GM19463 (cell line): ENCODE results near the gene SREBF1.

Source experiments
- ATAC-seq: cut with Tn5 transposase; IDR thresholded peaks from one replicate; pipeline ENCODE4 v1.9.1; 2021; ENCODE audit warnings: mild to moderate bottlenecking, moderate library complexity; ENCODE audit not compliant: unreplicated experiment

SREBF1 gene

DNA sequence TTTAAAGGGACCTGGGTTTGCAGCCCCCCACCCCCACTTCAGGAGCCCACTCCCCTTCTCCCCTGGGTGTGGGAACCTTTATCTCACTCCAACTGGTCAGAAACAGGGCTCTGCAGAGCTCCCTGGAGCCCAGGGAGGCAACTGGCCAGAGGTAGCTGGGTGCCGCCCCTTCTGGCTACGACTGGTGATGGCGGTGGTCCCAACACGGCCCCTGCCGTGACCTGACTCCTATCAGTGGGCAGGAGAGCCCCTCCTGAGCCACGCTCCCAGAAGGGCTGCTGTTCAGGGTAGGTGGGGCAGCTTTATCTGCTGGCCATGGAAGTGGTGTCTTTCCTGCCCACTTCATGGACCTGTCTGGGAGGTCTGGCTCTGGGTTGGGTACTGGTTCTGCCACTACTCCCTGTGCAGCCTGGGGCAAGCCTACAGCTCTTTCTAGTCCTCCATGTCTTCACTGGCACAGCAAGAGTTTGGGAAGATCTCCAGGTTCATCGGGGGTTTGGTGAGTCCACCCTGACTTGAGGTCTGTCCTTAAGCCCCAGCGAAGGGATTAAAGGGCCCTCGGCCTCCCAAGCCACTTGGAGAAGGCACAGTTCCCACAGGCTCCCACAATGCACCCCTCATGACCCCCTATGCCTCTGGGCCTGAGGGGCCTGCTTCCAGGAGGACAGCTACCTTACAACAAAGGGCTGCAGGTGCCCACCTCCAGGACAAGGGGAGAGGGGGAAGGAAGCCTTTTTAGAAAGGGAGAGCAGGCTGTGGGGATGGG is 5.5 kb upstream of the SREBF1 start:
- no peak for ATAC-seq

DNA sequence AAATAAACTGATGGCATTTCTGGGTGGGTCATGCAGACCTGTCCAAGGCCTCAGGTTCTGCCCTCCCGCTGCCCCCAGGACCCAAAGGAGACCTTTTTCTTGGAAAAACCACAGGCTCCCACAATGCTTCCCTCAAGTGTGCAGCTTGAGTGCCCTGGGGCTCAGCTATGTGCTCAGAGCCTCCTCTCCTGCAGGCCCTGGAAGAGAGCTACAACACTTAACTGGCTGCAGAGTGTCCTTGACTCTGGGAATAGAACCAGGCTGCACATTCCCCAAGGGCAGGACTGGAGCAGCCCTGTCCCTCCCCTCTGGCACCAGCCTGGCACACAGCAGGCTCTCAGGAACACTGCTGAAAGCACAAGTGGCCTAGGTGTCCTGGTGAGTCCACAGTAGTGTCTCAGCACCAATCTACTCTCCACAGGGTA is 4.8 kb upstream of the SREBF1 start:
- no peak for ATAC-seq

DNA sequence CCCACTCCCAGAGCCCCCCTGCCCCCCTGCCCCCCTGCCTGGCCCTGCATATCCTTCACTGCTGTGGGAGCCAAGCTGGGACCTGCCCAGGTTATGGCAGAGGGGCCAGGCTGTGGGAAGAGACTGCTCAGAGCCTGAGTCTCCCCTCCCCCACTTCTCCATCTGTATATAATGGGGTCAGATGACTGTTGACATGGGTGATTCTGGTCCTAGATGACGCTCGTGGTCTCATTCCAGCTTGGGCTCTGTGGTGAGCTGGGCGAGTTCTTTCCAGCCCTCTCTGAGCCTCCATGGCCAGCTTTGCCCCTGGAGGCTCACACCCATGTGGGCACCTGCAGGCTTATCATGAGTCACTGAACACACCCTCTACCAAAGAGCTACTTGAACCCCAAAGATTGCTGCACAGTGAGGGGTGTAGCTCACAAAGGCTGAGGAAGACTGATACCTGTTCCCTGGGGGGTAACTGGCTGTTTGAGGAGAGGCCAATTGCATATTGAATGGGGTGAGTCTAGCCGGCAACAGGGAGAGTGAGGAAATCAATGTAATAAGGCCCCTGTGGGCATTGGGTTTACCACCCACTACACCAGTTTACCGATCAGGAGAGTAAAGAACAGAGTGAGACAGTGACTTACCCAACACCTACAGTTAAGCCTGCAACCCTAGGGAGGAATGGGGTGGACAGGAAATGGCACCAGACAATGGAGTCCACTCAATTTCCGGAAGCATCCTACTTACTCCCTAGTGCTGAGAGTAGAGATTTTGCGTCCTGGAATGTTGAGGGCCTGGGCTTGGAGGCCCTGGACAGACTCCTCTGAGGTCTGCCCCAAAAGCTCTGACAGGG is 4.2 kb upstream of the SREBF1 start:
- ATAC-seq, result no peak

DNA sequence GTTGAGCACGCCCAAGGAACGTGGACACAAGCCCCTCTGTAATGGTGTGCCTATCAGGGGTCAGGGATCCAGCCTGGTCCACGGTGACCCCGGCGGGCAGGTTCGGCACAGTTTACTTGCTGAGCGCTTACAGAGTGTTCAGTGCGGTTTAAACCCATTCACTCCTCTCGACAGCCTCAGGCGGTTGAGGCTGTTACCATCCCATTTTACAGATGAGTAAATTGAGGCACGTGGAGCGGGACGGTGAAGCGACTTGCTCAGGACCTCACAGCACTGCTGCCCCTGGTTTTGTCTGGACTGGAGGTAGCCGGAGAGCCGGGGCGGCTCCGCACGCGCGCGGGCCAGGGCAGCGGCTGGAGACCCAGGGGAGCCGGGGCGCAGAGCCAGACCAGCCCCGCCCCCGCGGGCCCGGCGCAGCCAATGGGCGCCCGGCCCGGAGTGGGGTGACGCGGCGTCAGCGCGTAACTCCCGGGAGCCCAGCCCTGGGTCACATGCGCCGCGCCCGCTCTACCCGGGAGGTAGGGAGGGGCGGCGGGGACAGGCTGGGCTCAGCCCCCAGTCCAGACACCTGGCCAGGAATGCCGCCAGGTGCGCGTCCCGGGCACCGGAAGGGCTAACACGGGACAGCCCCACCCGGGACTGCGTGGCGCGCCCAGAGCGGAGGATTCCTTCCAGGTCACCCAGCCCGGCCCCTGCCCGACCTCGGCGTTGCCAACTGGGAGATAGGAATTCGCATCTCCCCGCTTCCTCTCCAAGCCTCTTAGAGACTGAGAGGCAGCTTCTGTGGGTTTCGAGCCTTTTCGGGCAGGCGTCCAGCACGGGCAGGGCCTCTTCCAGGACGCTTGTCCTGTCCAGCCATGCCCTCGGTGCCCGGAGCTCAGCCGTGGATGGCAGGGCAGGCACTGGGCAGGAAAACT is 3.3 kb upstream of the SREBF1 start:
- ATAC-seq, result peak; percentile 74

DNA sequence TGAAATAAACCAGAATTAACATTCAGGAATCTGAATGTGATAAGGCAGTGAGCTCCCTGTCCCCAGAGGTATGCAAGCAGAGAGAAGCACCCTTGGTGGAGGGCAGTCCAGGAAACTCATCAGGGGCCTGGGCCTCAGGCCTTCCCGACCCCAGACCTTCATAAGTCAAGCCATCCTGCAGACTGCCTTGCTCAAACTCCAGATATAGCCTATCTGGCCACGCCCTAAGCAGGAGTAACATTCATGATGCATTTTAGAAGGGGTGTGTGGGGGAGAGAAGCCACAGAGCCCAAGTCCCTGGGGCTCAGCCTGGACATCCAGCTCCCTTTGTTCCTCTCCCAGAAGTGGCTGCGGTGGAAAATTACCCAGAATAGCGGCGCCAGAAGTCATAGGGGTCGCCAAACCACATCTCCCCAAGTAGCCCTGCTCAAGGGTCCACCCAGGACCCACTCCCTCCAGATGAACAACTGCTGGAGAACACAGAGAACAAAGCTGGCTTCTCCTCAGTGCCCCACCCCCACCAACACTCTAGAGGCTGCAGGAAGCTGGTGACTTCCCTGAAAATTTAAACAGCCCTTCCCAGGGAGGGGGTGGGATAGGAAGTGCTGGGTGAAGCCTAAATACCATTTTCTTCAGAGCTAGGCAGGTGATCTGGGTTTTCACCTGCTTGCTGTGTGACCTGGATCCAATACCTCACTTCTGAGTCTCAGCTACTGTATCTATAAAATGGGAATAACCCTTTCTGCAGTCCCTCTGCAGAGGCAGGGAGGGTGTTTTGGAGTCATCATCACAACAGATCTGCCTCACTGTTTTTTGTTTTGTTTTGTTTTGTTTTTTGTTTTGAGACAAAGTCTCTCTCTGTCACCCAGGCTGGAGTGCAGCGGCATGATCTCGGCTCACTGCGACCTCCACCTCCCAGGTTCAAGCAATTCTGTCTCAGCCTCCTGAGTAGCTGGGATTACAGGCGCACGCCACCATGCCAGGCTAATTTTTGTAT is 1.5 kb upstream of the SREBF1 start:
- no peak for ATAC-seq

DNA sequence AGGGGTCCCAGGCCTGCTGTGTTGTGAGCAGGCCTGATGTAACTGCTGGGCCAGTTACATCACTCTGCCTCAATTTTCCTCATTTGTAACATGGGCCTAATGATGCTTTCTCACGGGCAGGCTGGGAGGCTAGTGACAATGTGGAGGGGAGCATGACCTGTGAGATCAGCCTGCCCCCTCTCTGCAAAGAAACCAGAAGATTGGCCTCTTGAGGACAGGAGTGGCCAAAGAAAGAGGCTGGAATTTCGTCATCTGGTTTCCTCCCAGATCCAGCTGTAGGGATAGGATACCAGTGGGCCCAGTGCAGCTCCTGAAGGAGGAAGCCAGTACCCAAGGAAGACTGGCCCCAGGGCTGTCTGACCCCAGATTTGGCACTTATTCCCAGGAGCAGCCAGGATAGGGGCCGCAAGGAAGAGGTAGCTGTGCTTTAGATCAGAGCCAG is 615 bp upstream of the SREBF1 start:
- ATAC-seq, result no peak

DNA sequence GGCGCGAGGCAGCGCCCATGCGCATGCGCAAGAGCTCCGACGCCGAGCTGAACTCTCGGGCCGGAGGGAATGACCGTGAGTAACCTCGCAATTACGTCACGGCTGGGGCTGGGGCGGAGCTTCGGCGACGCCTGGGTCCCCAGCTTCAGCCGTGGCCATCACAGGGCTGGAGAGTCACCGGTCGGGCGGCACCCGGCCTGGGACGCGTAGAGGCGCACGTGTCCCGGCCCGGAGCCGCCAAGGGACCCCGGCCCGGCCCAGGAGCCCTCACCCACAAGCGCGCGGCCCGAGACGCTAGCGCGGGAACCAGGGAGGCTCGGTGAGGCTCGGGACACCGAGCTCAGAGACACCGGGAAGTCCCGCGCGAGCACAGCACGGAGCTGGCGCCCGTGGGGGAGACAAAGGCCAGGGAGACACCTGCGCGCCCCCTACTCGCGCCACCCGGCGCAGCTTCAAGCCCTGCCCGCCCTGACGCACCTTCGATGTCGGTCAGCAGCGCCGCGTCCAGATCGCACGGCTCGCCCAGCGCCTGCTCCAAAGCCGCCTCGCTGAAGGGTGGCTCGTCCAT is 452 bp downstream of the SREBF1 start:
- ATAC-seq, result peak; percentile 57

DNA sequence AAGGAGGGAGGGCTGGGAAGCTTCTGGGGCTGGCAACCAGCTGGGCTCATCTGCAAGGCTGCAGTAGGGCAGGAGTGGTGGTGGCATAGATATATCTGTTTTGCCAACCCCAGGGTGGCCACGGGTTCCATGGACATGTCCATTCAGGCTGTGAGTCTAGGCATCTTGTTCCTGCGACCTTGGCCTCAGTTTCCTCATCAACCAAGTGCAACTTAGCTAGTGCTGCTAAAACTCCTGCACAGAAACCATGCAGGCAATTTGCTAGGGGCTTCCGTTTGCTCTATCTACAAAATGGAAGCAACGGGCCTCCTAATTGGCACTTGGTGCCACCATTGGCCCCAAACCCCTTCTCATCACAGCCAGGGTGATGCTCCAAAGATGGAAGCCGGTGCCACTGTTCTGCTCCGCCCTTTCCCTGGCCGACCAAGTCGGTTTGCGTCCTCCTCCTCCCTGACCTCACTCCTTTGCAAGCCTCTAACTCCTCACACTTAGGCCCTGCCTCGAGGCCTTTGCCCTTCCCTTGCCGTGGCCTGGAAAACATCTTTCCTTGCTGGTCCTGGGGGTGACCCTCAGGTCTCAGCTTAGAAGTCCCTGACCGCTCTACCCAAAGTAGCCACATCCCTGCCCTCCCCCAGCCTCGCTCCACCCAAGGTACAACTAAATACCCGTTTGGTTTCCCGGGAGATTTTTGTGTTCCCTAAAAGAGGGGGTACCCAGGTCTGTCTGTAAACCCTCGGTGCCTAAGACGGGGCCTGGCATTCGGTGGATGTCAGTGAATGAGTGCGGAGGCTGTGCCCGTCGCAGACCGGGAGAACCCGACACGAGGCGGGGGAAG is 1.2 kb downstream of the SREBF1 start:
- ATAC-seq, result no peak

DNA sequence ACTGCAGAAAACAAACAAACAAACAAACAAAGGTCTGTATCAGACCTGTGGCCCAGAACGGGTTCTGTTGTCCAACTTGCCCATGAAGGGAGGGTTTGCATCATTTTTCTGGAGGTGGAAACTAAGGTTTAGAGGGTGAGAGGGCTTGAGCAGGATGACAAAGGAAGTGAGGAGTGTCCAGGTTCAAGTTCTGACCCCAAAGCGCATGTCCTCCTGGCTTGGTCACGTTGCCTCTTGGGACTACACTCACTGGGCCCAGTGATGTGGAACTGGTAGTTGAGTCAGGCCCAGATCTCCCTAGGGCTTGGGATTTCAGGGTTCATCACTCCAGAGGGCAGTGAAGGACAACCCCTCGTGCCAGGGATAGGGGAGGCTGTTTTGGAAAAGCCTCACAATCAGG is 1.8 kb downstream of the SREBF1 start:
- no peak for ATAC-seq

DNA sequence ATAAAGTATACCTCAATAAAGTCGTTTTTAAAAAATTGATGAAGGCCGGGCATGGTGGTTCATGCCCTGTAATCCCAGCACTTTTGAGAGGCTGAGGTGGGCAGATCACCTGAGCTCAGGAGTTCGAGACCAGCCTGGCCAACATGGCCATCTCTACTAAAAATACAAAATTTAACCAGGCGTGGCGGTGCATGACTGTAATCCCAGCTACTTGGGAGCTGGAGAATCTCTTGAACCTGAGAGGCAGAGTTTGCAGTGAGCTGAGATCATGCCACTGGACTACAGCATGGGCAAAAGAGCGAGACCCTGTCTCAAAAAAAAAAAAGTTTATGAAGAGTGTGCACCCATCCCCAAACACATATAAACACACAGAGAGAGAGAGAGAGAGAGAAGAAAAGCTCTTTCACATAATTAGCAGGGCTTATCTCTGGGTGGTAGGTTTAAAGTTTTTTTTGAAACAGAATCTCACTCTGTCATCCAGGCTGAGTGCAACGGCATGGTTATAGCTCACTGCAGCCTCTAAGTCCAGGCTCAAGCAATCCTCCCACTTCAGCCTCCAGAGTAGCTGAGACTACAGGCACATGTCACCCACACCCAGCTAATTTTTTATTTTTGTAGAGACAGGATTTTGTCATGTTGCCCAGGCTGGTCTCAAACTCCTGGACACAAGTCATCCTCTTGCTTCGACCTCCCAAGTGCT is 3.0 kb downstream of the SREBF1 start:
- ATAC-seq, result no peak

DNA sequence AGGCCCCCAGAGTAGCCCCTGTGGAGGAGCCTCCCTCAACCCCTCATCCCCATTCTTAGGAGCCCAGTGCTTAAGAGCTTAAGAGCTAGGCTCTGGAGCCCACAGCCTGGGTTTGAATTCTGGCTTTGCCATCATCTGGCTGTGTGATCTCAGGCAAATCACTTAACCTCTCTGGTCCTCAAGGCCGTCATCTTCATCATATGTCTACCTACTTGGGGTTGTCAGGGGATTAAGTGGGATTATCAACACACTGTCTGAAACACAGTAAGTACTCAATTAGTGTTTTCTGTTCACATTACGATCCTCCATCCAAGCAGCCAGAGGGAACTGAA is 4.8 kb downstream of the SREBF1 start:
- no peak for ATAC-seq

DNA sequence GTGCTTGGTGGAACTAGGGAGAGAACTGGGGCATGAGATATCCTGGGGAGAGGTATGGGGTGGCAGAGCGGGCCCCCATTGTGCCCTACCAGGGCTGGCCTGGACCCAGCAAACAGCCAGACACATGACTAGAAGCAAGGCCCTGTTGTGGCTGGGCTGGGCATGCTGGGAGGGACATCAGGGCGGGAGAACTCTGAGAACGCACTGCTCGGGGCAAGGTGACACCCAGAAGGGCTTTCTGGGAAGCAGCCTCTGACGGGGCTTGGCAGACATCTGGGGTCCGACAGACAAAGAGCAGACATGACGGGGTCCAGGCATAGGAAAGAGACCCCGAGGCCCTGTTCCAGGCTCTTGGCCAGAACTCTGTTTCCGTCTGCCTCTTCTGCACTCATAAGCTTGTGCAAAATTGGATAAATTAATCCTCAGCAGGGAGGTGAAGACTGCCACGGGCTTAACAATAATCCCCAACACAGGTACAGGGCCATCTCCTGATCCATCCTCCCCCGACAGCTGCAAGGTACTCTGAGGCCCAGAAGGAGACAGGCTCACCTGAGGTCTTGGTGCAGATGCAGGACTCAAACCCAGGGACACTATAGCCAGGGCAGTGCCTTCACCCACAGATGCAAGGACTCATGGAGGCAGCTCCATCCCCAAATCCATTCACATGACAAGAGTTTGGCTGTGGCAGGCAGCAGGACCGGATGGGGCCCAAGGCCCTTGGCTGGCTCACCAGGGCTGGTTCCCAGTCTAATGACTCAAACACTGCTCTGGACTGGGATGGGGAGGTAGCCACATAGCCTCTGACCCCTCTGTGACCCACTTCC is 5.4 kb downstream of the SREBF1 start:
- ATAC-seq, result no peak

DNA sequence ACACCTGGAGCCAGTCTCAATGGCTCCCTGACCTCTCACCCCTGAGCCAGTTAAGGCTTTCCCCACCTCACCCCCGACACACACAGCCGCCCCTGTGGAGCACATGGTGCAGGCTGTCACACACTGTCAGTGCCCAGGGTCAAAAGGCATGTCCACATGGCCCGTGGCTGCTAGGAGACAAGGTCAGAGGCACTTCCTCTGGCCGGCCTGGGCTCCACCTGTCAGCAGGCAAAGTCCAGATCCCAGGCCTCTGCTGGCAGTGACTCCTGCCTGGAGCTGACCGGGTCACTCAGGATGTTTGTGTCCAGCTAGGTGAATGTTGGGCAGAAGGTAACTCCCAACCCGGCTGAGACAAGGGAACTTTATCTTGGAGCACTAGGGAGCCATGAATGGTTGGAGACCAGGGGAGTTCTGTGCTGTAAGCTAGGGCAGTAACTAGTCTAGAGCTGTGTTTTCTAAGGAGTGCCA is 6.0 kb downstream of the SREBF1 start:
- no peak for ATAC-seq

DNA sequence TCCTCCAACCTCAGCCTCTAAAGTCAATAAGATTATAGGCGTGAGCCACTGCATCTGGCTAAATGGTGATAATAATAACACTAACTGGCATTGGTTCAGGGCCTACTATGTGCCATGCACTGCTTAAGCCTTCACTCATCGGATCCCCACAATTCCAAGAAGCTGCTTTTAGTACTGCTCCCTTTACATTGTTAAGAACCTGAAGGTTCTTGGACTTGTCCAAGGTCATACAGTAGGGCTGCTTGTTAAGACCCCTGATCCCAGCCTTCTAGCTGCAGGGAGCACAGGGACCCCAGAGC is 6.6 kb downstream of the SREBF1 start:
- ATAC-seq, result no peak

DNA sequence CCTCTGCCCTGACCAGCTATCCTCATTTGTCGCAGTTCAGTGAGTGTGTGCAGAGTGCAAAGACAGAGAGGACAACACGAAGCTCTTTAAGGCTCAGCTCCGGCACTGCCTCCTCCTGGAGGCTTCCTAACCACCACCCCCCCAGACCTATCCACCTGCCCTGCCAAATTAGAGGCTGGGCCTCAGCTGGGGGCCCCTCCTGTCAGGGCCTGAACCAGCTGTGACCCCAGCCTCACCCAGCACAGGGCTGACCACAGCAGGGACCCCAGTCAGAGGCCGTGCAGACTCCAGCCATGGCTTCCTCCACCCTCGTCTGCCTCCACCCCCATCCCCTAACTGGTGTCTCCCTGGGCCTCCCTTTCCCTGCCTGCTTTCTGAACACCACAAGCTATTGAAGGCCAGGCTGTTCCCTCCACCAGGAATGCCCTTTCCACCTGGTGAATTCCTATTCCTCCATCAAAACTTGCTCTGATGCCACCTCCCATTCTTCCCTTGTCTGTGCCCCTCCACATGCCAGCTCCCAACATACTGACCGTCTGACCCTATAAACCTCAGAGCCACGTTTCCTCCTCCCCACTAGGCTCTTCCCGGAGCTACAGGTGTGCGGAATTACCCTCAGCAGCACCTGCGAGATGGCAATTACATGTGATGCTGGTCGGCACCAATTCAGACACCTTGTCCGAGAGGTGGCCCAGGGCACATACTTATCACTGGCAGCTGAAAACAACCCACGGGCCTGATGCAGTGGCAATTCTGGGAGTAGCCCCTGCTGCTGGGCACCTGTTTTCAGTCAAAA is 8.8 kb downstream of the SREBF1 start:
- ATAC-seq, result no peak

DNA sequence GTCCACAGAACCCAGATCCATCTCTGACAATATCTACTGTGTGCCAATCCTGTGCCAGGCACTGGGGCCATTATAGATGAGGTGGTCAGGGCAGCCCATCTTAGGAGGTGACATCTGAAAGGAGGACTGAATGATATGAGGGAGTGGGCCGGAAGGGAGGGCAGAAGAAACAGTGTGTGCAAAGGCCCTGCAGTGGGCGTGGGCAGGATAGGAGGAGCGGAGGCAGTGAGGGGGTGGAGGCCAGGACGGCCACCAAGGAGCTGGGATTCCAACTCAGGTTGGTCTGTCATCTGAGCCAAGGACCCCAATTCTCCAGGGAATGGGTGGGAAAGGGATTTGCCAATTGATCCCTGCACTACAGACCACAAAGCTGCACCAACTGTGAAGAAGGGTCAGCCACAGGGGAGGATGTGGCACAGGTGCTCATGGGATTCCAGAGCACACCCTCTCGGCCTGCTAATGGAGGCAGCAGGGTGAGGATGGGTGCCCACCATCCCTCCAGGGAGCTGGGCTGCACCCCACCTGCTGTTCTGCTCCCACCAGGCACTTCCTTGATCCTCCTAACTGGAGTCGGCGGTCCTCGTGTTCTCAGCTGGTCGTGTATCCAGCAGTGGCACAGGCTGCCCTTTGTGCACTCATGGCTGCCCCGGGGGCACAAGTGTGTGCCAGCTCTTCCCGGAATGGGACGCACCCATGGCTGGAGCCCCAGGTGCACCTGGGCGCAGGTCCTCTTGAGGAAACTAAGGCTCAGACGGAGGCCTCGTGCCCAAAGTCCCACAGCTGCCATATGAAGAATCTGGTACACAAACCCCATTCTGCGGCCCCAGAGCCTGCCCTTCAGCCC is 9.6 kb downstream of the SREBF1 start:
- no peak for ATAC-seq
